Aorta (tissue), 5 donors: ENCODE measurements around the gene STARD13. TPM values are rescaled to one million over a fixed set of nuclear protein-coding genes. Genes with fewer than 3 reads are reported as not detected.

Experiments
- ATAC-seq: fragments of 200-7000 bp; cut with Tn5 transposase; one replicate; pipeline ENCODE4 v1.9.1; 2022; ENCODE audit warnings: moderate library complexity; ENCODE audit not compliant: low FRiP score
- DNase-seq, 2 donors: peaks; one replicate each; pipeline ENCODE4 v3.0.0-alpha.2; 2020
- H3K27ac ChIP-seq, 2 donors: one replicate each; pipeline ENCODE4 v1.5.1; 2013; ENCODE audit warnings: low read length in 2 of 2, mild to moderate bottlenecking in 2 of 2, moderate library complexity in 2 of 2, control low read depth in 1 of 2, inconsistent platforms in 1 of 2, low read depth in 1 of 2
- H3K27me3 ChIP-seq, 2 donors: one replicate each; pipeline ENCODE4 v1.6.1; 2013; ENCODE audit warnings: control low read depth in 1 of 2, low read length in 1 of 2, mild to moderate bottlenecking in 1 of 2, moderate library complexity in 1 of 2; ENCODE audit not compliant: insufficient read depth in 2 of 2, control insufficient read depth in 1 of 2
- H3K36me3 ChIP-seq, 2 donors: one replicate each; pipeline ENCODE4 v1.6.1; 2013; ENCODE audit warnings: control low read depth in 1 of 2, low read length in 1 of 2, mild to moderate bottlenecking in 1 of 2; ENCODE audit not compliant: insufficient read depth in 2 of 2, control insufficient read depth in 1 of 2
- H3K4me1 ChIP-seq, 2 donors: one replicate each; pipeline ENCODE4 v1.6.1; 2013; ENCODE audit warnings: low read length in 2 of 2, control low read depth in 1 of 2, mild to moderate bottlenecking in 1 of 2, moderate library complexity in 1 of 2; ENCODE audit not compliant: insufficient read depth in 2 of 2, control insufficient read depth in 1 of 2
- H3K4me3 ChIP-seq, 2 donors: one replicate each; pipeline ENCODE4 v1.5.1; 2013; ENCODE audit warnings: low read length in 2 of 2, control low read depth in 1 of 2, mild to moderate bottlenecking in 1 of 2
- H3K9me3 ChIP-seq: one replicate; pipeline ENCODE4 v1.6.1; 2013; ENCODE audit warnings: mild to moderate bottlenecking, low read length; ENCODE audit not compliant: control insufficient read depth
- WGBS, 2 donors: extraction: QIAGEN DNeasy Blood & Tissue Kit; methylation state at CpG; one replicate each; pipeline ENCODE4 v1.1.7; 2013; 5-methylcytosine and 5-hydroxymethylcytosine counted together
- intact Hi-C, 2 donors: fragments of 100-400 bp; cut with DNase I; formaldehyde crosslinking; loops; one replicate each; pipeline versions ENCODE4 v1.14.2 to v1.15.0; 2022
- polyA plus RNA-seq, 2 donors: library from polyadenylated mRNA; stranded (reverse); fragments of 200-250 nt; gene quantifications; one replicate each; pipeline ENCODE4 v1.2.3, GENCODE V29; 2013
- total RNA-seq, 2 donors: library from RNA; stranded (reverse); fragmentation: NEBNext Ultra II Directional; extraction: Animal tissue kit (Norgen Biotek cat#: 25700); gene quantifications; one replicate each; pipeline ENCODE4 v1.2.1, GENCODE V29; 2021
- donor health status: healthy with polysubstance abuse.
- donor health status: Bipolar disorder and iron deficiency.
- donor health status: DM: no; HTN: no; CAD: no.
- donor health status: DM: no; HTN: no; CAD: no.
- donor health status: DM: yes; HTN: yes; CAD: no.

Gene STARD13
- total and polyA plus RNA-seq, 4 donors = 15.0 to 85.5 (median 39.8) TPM

DNA sequence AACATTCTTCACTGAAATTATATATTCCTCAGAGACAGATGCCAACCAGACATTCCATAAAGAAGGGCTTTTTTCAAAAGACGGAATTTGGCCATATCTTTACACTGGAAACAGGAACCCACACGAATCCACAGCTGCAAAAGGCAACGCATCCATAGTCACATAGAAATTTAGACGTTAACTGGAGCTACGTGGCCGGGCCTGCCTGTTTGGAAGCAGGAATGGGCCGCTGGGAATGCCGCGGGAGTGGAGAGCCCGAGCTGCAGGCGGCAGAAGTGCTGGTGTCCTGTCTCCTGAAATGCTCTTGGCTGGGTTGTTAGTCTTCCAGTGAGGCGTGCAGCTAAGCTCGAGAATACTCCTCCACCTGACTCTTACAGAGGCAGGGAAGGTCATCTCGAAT is 147.1 kb downstream of the STARD13 start:
- Histone ChIP-seq H3K36me3 (peaks cover 0 to 4% of the 10 kb centered on the region in 2 donors), H3K4me1 (peaks cover 0 to 4% of the 10 kb centered on the region in 2 donors)
- DNase-seq = peak in 1 of 2 donors; percentile 77

DNA sequence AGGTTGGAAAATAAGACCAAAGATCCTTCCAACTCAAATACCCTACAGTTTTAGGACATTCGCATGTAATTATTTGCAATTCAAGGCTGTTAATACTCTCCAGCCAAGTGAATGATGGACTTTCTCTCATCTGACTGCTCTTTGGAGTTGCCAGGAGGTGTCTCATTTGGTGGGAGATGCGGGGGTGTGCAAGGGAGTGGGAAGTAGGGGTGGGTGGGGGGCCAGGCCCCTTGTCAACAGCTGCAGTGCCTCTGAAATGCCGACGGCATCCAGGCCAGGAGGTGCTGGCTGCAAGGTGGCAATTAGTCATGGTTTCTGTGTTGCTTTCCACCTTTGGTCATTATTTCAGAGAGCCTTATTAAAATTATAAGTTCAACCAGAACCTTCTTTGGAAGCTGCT is 147.8 kb downstream of the STARD13 start:
- DNase-seq = no peak
- Histone ChIP-seq H3K27me3 (no peaks in the 10 kb centered on the region), H3K27ac (no peak overlapping the region), H3K4me3 (no peak overlapping the region), H3K9me3 (no peaks in the 10 kb centered on the region), H3K36me3 (peaks cover 0 to 4% of the 10 kb centered on the region in 2 donors), H3K4me1 (peaks cover 0 to 4% of the 10 kb centered on the region in 2 donors)
- ATAC-seq = no peak
- WGBS, 2 donors = 16 to 45% methylated on average over 4 of the region's 4 CpGs
- intact Hi-C loops = no loop called here

More for the DNA sequence above, 147.1 kb downstream of the STARD13 start:
- no peak for ATAC-seq
- H3K9me3 ChIP-seq = no peaks in the 10 kb centered on the region
- peak overlapping the region in 1 of 2 donors; percentile 60 for H3K27ac ChIP-seq
- intact Hi-C loops = no loop called here
- WGBS, 2 donors = 10 to 17% methylated on average over 14 of the region's 14 CpGs
- H3K4me3 ChIP-seq = no peak overlapping the region
- H3K27me3 ChIP-seq = no peaks in the 10 kb centered on the region

DNA sequence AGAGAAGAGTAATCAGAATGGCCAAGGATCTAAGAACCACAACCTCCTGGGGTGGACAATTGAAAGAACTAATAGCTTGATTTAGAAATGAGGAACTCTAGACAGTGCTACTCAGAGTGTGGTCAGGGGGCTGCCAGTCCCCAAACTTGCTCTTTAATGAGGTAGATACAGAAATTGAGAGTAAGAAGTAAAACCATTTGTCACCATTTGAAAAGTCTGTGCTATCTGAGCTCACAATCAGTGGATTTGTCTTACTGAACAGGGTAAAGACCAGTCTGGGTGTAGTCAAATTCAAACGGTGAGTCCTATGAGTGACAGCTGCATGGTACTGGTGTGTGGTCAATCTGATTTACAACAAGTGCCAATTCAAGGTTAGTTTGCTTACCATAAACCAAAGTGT is 150.5 kb downstream of the STARD13 start:
- ATAC-seq (no peak), DNase-seq (no peak)
- Histone ChIP-seq H3K27ac (no peak overlapping the region), H3K9me3 (no peaks in the 10 kb centered on the region), H3K27me3 (no peaks in the 10 kb centered on the region), H3K4me3 (no peak overlapping the region), H3K4me1 (peaks cover 0 to 4% of the 10 kb centered on the region in 2 donors), H3K36me3 (peaks cover 0 to 4% of the 10 kb centered on the region in 2 donors)
- WGBS, 2 donors = 74 to 78% methylated on average over 1 of the region's 1 CpG
- intact Hi-C loops = no loop called here

DNA sequence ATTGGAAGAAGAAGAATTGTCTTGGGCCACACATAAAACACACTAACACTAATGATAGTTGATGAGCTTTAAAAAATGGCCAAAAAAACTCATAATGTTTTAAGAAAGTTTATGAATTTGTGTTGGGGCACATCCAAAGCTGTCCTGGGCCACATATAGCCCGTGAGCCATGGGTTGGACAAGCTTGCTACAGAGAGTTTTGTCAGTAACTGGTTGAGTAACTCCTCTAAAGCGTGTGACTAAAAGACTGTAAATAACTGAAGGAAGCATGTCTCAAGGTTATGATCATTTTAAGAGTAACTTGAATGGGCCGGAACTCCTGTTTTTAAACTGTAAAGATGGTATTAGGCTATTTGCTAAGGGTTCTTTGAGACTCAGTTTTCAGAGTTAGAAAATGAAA is 151.3 kb downstream of the STARD13 start:
- no peak overlapping the region for H3K27ac ChIP-seq
- peaks cover 0 to 4% of the 10 kb centered on the region in 2 donors for H3K36me3 ChIP-seq
- 49 to 62% methylated on average over 3 of the region's 3 CpGs for WGBS, 2 donors

DNA sequence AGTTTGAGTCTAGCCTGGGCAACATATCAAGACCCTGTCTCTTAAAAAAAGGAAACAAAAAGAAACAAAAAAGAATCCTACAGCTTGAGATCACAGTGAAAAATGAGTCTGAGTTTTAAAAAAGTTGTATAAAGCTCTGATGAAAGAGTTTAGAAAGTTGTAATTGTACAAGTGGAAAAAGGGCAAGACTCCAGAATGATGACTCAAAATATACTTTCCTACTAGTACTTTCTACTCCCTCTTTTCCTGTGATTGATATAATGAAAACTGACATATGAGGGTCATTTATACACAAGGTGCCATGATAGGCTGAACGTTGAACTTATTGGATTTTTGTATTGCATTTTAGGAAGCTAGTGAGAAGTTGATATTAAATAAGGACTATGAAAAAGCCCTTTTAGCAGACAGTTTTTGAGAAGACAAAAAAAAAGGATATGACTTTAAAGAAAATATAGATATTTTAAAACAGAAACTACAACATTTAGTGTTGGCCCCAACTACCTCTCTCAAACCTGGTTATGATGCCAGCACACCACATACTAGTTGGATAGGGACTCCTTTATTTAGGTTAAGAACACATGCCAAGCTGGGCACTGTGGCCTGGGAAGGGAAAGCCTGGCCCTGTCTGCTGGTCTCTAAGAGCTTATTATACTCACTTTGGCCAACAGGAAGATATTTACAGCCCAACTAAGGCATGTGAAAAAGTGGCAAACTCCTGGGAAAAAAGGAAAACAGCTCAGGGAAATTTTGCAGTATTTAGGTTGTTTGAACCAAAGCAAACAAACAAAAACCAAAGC is 152.7 kb downstream of the STARD13 start:
- ATAC-seq = peak; percentile 17
- Histone ChIP-seq H3K27ac (peak overlapping the region; percentile 69 to 77), H3K4me1 (no peaks in the 10 kb centered on the region), H3K27me3 (no peaks in the 10 kb centered on the region), H3K9me3 (no peaks in the 10 kb centered on the region), H3K36me3 (peaks cover 0 to 4% of the 10 kb centered on the region in 2 donors), H3K4me3 (no peak overlapping the region)
- intact Hi-C loops = no loop called here
- WGBS, 2 donors = 3 to 5% methylated on average over 1 of the region's 1 CpG
- DNase-seq = no peak

More for the DNA sequence above, 151.3 kb downstream of the STARD13 start:
- intact Hi-C loops = no loop called here
- ATAC-seq (no peak), DNase-seq (no peak)
- Histone ChIP-seq H3K27me3 (no peaks in the 10 kb centered on the region), H3K9me3 (no peaks in the 10 kb centered on the region), H3K4me3 (no peak overlapping the region), H3K4me1 (peaks cover 0 to 4% of the 10 kb centered on the region in 2 donors)

DNA sequence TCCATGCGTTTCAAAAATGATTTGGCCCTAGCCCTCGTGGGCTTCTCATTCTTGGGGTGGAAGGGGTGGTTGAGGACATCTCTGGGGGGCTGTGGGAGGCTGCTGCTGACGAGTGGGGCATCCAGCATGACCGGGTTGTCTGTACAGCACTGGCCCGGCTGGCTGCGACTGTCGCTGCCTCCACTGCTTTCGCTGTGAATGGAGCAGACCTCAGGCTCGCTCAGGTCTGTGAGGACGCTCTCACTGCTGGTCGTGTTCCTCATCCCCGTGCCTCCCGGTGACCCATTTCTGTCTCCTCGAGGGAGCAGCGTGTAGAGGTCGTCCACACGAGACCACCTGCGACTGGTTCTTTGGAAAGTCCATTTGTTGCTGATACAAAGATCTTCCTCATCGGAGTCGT is 155.7 kb downstream of the STARD13 start:
- intact Hi-C loops = no loop called here
- Histone ChIP-seq H3K27me3 (no peaks in the 10 kb centered on the region), H3K36me3 (peaks cover 0 to under 1% of the 10 kb centered on the region in 2 donors), H3K4me3 (no peak overlapping the region), H3K9me3 (no peaks in the 10 kb centered on the region), H3K27ac (no peak overlapping the region), H3K4me1 (peaks cover 0 to 8% of the 10 kb centered on the region in 2 donors)
- ATAC-seq (no peak), DNase-seq (no peak)
- WGBS, 2 donors = 91 to 94% methylated on average over 20 of the region's 20 CpGs

DNA sequence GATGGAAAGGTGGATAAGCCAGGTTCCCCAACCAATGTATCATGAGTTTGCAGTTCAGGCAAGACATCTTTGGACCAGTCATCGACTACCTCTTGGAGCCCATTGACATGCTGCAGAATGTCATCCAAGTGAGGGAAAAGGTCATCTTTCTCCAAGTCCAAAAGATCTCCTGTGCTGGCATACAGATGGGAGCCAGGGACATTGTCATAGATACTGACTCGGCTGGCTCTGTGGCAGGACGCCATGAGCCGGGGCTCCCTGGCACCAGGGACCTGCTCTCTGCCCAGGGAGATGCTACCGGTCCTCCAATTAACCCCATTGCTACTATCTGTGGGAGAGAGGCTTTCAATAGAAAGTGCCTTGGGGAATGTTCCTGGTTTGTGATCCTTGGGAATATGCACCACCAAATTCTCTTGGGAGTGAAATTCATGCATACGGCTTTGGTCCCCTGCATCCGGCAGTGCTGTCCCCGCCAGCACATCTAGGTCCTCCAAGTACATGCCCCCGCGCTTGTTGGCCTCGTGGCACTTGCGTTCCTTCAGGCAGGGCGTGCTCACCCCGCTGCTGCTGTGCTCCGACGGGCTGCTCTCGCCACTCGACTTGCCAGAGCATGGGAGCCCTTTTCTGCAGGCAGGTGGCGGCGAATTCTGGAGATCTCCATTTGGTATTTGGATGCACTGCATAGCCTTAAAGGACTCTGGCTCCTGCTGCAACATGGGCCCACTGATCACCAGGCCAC is 156.3 kb downstream of the STARD13 start:
- H3K27me3 ChIP-seq = no peaks in the 10 kb centered on the region
- no peak overlapping the region for H3K27ac ChIP-seq
- ATAC-seq = no peak
- DNase-seq = no peak
- no peak overlapping the region for H3K4me3 ChIP-seq
- WGBS, 2 donors = 87 to 88% methylated on average over 20 of the region's 20 CpGs
- H3K4me1 ChIP-seq = peaks cover 0 to 8% of the 10 kb centered on the region in 2 donors
- intact Hi-C loops = no loop called here
- H3K36me3 ChIP-seq = no peaks in the 10 kb centered on the region
- no peaks in the 10 kb centered on the region for H3K9me3 ChIP-seq

DNA sequence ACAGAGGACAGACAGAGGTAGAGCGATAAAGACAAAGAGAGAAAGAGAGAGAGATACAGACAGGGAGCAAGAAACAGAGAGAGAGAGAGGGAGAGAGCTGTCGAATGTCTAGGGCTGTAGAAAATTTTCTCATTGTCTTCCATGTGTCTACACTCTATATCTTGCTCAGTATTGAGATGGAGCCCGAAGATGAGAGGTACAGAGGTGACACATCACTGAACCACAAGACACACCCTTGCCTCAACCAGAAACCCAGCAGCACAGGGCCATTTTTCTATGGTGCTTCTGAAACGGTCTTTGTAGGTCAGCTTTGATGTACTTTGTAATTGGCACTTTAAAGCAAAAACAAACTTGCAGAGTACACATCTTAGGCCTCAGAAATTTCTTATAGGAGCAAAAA is 157.4 kb downstream of the STARD13 start:
- ATAC-seq (no peak), DNase-seq (no peak)
- 81 to 82% methylated on average over 4 of the region's 4 CpGs for WGBS, 2 donors
- Histone ChIP-seq H3K9me3 (no peaks in the 10 kb centered on the region), H3K36me3 (peaks cover 0 to 2% of the 10 kb centered on the region in 2 donors), H3K27ac (peak overlapping the region in 1 of 2 donors; percentile 38), H3K27me3 (no peaks in the 10 kb centered on the region), H3K4me1 (peaks cover 0 to 8% of the 10 kb centered on the region in 2 donors), H3K4me3 (no peak overlapping the region)
- intact Hi-C loops = no loop called here
